Ectodermal cell (in vitro differentiated cells): ENCODE measurements around the gene PHC2.
"Not testable (repeated sequence)": the region's sequence is repeated elsewhere in the genome, so short reads cannot be mapped to it uniquely, and the experiment has no call there.

Source experiments
- H3K27ac ChIP-seq: 2 replicates; pipeline ENCODE4 v1.7.0; 2013; ENCODE audit warnings: mild to moderate bottlenecking, low read depth, low read length; ENCODE audit not compliant: insufficient read depth, poor library complexity, severe bottlenecking
- H3K27me3 ChIP-seq: 2 replicates; pipeline ENCODE4 v1.7.0; 2013; ENCODE audit warnings: mild to moderate bottlenecking, low read length; ENCODE audit not compliant: insufficient read depth, control insufficient read depth, poor library complexity, severe bottlenecking
- H3K36me3 ChIP-seq: one replicate; pipeline ENCODE4 v1.7.0; 2013; ENCODE audit warnings: low read length; ENCODE audit not compliant: control insufficient read depth, insufficient read depth
- H3K4me1 ChIP-seq: one replicate; pipeline ENCODE4 v1.7.0; 2013; ENCODE audit warnings: low read length; ENCODE audit not compliant: control insufficient read depth, insufficient read depth
- H3K4me3 ChIP-seq: 2 replicates; pipeline ENCODE4 v1.7.0; 2013; ENCODE audit warnings: low read depth, low read length, control low read depth; ENCODE audit not compliant: insufficient read depth
- H3K9me3 ChIP-seq: 2 replicates; pipeline ENCODE4 v1.7.0; 2013; ENCODE audit warnings: mild to moderate bottlenecking, low read length, moderate library complexity; ENCODE audit not compliant: control insufficient read depth
- WGBS, 2 experiments: methylation state at CpG; one replicate each; pipeline ENCODE4 v1.1.7; 2013; ENCODE audit warnings: missing lambda C conversion rate in 2 of 2; 5-methylcytosine and 5-hydroxymethylcytosine counted together

PHC2 gene

DNA sequence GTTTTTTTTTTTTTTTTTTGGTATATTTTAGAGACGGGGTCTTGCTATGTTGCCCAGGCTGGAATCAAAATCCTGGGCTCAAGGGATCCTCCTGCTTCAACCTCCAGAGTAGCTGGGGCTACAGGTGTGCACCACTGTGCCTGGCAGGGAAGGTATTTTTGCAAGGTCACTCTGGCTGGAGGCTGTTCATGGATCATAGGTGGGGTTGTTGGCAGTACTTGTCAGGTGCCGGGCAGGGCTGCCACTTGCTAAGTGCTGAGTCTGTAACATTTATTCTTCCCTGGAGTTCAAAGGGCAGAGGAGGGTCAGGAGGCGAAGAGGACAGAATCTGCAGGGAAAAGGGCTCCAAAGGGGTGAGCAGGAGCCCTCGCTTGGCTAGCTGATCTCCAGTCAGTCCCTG, 134.1 kb downstream of the PHC2 start:
- 93 to 94% methylated on average over 4 of the region's 4 CpGs for WGBS, 2 experiments
- H3K4me1 ChIP-seq = no peaks in the 10 kb centered on the region
- H3K4me3 ChIP-seq = no peak overlapping the region
- peaks cover 20% of the 10 kb centered on the region for H3K36me3 ChIP-seq
- H3K27me3 ChIP-seq = no peaks in the 10 kb centered on the region
- no peak overlapping the region for H3K27ac ChIP-seq
- no peaks in the 10 kb centered on the region for H3K9me3 ChIP-seq

DNA sequence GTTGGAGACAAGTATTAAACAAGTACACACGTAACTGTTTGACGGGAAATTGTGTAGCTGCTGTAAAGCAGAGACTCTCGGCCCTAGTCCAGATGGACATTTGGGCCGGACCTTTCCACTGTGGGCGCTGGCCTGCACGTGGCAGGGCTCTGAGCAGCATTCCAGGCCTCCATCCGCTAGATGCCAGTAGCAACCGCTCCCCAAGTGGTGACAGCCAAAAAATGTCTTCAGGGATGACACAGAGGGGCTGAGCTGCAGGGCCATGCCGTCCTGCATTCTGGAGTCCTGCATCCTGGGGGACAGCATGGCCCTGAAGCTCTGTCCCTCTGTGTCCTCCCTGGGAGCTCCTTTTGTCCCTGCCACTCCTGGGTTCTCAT, 134.8 kb downstream of the PHC2 start:
- H3K9me3 ChIP-seq = no peaks in the 10 kb centered on the region
- no peak overlapping the region for H3K4me3 ChIP-seq
- H3K27ac ChIP-seq = no peak overlapping the region
- H3K4me1 ChIP-seq = no peaks in the 10 kb centered on the region
- WGBS, 2 experiments = 95% methylated on average over 9 of the region's 9 CpGs
- peaks cover 20% of the 10 kb centered on the region for H3K36me3 ChIP-seq
- no peaks in the 10 kb centered on the region for H3K27me3 ChIP-seq

DNA sequence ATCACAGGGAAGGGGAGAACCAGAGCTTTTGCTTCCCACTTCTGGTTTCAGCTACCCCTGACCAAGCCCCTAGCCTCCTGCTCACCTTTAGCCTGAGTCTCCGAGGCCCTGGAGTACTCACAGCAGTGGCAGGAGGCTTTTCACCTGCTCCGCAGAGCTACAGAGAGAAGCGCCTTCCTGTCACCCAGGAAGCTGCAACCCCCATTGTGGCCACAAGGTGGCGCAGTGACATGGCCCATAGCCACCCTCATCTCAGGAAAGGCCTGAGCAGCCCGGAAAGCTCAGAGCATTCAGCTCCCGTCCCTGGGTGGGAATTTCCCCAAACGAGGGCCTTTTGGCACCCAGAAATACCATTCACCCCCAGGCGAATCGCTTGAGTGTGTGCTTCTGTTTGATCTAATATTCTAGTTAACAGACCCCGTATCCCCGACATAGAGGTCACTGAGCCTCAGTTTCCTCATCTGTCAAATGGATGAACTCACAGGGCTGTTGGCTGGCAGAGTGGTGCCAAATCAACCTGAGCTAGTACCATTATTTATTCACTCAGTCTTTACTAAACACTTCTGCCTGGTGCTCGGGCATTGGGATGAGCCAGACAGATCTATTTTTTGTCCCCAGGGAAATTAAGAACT, 135.3 kb downstream of the PHC2 start:
- Histone ChIP-seq H3K4me3 (no peak overlapping the region), H3K4me1 (no peaks in the 10 kb centered on the region), H3K36me3 (peaks cover 20% of the 10 kb centered on the region), H3K27me3 (no peaks in the 10 kb centered on the region), H3K9me3 (no peaks in the 10 kb centered on the region), H3K27ac (no peak overlapping the region)
- WGBS, 2 experiments = 49 to 55% methylated on average over 12 of the region's 12 CpGs

DNA sequence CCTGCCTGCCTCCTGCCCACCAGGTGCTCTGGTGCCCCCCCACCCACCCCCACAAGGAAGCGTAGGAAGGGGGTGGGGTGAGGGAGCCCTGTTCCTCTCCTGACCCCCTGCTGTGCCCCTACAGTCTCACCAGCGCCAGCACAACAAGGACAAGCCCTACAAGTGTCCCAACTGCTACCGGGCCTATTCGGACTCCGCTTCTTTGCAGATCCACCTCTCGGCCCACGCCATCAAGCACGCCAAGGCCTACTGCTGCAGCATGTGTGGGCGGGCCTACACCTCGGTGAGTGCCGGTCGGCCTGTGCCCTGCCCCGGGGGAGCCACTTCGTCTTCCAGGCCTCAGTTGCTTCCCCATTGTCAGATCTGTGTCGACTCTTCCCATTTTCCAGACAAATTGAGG, 135.9 kb downstream of the PHC2 start:
- Histone ChIP-seq H3K36me3 (peaks cover 20% of the 10 kb centered on the region), H3K27ac (no peak overlapping the region)
- WGBS, 2 experiments = 85 to 88% methylated on average over 15 of the region's 15 CpGs

DNA sequence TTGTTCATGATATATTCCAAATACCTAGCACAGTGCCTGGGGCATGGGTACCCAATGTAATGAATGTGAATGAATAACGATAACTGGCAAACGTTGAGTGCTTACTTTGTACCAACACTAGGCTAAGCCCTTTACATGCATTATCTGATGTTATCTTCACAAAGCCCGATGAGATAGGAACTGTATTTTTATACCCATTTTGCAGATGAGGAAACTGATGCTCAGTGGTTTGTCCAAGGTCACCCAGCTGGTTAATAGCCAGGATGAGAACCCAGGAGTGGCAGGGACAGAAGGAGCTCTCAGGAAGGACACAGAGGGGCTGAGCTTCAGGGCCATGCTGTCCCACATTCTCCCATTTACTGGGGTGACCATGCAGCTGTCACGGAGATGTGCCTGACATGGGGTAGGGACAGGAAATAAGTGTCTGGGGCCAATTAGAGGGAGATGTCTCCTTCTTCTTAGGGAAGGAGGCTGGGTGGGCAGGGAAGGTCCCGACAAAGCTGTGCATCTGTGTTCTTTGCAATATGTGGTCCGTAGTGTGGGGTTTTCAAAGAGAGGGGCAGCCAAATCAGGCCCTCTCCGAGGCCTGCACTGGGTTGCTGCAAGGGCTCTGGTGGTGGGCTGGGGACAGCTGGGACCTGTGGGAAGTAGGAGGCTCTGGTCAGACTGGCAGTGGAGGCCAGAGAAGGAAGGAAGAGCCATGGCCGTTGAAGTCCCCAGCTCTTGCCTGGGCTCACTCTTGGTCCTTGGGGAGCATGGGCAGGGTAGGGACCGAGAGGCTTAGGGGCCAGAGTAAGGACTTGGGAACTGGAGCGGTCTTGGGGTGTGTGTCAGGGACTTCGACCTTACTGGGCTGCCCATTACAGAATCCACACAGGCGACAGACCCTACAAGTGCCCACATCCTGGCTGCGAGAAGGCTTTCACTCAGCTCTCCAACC, 136.6 kb downstream of the PHC2 start:
- Histone ChIP-seq H3K4me3 (no peak overlapping the region), H3K36me3 (peaks cover 22% of the 10 kb centered on the region)

More for the DNA sequence above, 135.9 kb downstream of the PHC2 start:
- Histone ChIP-seq H3K4me3 (no peak overlapping the region), H3K4me1 (no peaks in the 10 kb centered on the region), H3K9me3 (no peaks in the 10 kb centered on the region), H3K27me3 (no peaks in the 10 kb centered on the region)

DNA sequence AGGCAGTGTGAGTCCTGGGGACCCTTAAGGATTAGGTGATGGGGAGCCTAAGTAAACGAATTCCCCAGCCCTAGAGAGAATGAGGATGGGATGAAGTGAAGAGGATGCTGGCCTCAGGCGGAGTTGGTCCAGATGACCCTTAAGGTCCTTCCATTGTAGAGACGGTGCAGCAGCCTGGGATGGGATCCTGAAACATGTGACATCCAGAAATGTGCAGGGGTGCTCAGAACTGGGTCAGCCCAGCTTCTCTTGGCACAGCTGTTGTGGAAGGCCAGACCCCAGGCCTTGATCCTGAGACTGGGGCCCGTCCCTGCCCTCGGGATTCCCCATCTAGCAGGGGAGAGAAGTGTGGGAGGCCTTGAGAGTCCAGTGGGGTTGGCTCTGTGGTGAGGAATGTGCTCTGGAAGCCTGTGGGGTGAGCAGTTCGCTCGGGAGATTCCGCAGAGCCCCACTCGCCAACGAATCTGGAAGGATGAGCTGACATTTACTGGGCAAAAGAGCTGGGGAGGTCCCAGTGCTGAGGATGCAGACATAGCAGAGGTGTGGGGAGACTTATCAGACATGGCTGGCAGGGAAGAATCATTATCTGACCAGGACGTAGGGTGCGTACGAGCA, 138.1 kb downstream of the PHC2 start:
- Histone ChIP-seq H3K4me3 (no peak overlapping the region), H3K4me1 (no peaks in the 10 kb centered on the region), H3K27ac (no peak overlapping the region), H3K36me3 (peaks cover 24% of the 10 kb centered on the region), H3K27me3 (no peaks in the 10 kb centered on the region), H3K9me3 (no peaks in the 10 kb centered on the region)
- 94 to 96% methylated on average over 13 of the region's 13 CpGs for WGBS, 2 experiments

More for the DNA sequence above, 136.6 kb downstream of the PHC2 start:
- Histone ChIP-seq H3K27ac (no peak overlapping the region), H3K27me3 (no peaks in the 10 kb centered on the region), H3K9me3 (no peaks in the 10 kb centered on the region), H3K4me1 (no peaks in the 10 kb centered on the region)
- WGBS, 2 experiments = 95 to 96% methylated on average over 13 of the region's 13 CpGs

DNA sequence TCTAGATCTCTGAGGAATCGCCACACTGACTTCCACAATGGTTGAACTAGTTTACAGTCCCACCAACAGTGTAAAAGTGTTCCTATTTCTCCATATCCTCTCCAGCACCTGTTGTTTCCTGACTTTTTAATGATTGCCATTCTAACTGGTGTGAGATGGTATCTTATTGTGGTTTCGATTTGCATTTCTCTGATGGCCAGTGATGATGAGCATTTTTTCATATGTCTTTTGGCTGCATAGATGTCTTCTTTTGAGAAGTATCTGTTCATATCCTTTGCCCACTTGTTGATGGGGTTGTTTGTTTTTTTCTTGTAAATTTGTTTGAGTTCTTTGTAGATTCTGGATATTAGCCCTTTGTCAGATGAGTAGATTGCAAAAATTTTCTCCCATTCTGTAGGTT, 140.3 kb downstream of the PHC2 start:
- H3K4me1 ChIP-seq, H3K4me3 ChIP-seq, H3K27me3 ChIP-seq, H3K9me3 ChIP-seq, H3K27ac ChIP-seq: not testable (repeated sequence)
- H3K36me3 ChIP-seq = peaks cover 13% of the 10 kb centered on the region
- 86% methylated on average over 1 of the region's 2 CpGs for WGBS, 2 experiments

DNA sequence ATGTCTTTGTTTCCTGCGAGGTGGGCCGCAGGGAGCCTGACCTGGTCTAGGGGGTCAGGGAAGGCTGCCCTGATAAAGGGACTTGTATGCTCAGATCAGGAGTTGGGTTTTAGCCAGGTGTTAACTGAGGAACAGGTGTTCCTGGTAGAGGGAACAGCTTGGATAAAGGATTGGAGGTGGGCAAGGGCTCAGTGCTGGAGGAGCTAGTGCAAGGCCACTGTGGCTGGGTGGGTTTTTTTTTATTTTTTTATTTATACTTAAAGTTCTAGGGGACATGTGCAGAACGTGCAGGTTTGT, 141.1 kb downstream of the PHC2 start:
- Histone ChIP-seq H3K27ac (no peak overlapping the region), H3K27me3 (no peaks in the 10 kb centered on the region), H3K4me3 (no peak overlapping the region), H3K36me3 (peaks cover 13% of the 10 kb centered on the region), H3K9me3 (no peaks in the 10 kb centered on the region), H3K4me1 (no peaks in the 10 kb centered on the region)
- 97 to 98% methylated on average over 3 of the region's 3 CpGs for WGBS, 2 experiments

DNA sequence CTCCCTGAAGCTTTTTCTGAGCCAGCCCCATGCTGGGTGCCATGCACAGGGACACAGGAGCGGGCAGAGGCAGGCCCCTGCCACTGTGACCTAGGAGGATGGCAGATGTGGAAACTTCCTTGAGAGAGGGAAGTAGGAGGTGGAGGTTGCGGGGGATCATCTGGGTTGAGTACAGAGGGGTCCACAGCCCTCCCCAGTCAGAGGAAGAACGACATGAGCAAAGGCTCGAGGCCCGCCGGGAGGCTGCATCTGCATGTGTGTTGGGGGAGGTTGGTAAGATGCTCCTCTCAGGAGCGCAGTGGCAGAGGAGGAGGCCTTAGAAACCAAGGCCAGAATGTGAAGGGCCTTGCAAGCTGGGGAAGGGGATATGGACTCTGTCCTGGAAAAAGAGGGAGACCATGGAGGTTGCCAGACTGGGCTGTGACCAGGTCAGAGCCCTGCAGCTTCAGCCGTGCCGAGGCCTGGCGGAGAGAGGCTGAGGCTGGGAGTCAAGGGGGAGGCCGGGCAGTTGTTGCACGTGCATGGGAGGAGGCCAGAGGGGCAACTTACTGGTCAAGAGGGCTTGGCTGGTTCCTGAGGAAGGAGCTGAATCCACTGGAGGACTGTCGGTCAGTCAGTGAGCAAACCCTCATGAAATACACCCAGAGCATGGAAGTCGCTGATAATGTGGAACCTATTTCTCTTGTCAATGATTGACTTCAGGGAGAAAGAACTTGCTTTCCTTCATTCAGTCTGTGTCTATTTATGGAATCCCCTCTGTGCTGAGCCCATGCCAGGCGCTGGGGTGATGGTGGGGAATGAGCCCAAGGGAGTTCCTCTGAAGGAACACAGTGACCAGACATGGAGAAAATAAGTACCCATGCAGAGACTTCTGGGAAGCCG, 141.7 kb downstream of the PHC2 start:
- Histone ChIP-seq H3K9me3 (no peaks in the 10 kb centered on the region), H3K36me3 (peaks cover 13% of the 10 kb centered on the region), H3K4me1 (no peaks in the 10 kb centered on the region), H3K27ac (no peak overlapping the region), H3K27me3 (no peaks in the 10 kb centered on the region), H3K4me3 (no peak overlapping the region)
- WGBS, 2 experiments = 94 to 95% methylated on average over 16 of the region's 16 CpGs
